NT2/D1 (cell line): ENCODE data around the gene METRNL.

Experiments
- SUZ12 ChIP-seq: IDR thresholded peaks from 2 replicates; pipeline ENCODE4 v1.6.1; 2011; ENCODE audit not compliant: insufficient read length, insufficient read depth; ENCODE audit errors: extremely low read depth
- YY1 ChIP-seq: IDR thresholded peaks from 2 replicates; pipeline ENCODE4 v1.6.1; 2011; ENCODE audit not compliant: insufficient read length, insufficient read depth
- ZNF274 ChIP-seq: IDR thresholded peaks from 2 replicates; pipeline ENCODE4 v1.6.1; 2011; ENCODE audit warnings: mild to moderate bottlenecking, low read depth, low read length

DNA sequence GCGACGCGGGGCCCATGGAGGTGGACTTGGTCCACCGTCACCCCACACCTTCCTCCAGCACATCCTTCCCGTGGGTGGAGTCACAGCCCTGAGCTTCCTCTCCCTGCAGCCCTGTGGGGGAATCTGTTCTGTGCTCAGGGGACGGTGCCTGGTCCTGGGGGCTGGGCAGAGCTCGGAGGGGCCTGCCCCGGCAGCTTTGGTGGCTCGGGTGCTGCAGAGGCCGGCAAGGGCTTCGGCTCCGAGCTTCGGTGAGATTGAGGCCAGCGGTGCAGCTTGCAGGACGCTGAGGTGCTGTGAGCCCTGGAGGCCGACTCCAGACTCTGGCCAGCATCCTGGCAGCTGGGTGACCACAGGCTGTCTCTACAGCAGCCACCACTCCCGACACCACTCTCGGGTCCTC is 36.4 kb downstream of the METRNL start:
- TF ChIP-seq YY1: no peak
- TF ChIP-seq ZNF274: no peak
- no peak for TF ChIP-seq SUZ12
